Measurements from ENCODE around the gene MAP1S. TPM values are rescaled to one million over a fixed set of nuclear protein-coding genes. Genes with fewer than 3 reads are reported as not detected.

The MAP1S gene
- total and polyA plus RNA-seq, 2 of the 13 experiments (the other 11 are each of a cell fraction or from before 2014, with no cell fraction given), result 3.8 to 7.3 TPM

GRCh38 chr19:17766543-17767131, 47.4 kb downstream of the MAP1S start (continued):
- TF ChIP-seq PRDM15 (CRISPR knock-in tag; IDR thresholded peaks at IDR 0.05), result no peak
- TF ChIP-seq STAT5B (CRISPR knock-in tag; IDR thresholded peaks at IDR 0.05), result no peak
- TF ChIP-seq ZHX2 (IDR thresholded peaks at IDR 0.05; ENCODE audit: low read depth), result 0 out of 2 replicates have a peak, but pooled peaks have one; percentile 10
- TF ChIP-seq ZHX2 (CRISPR knock-in tag; IDR thresholded peaks at IDR 0.05; ENCODE audit: borderline replicate concordance), result no peak
- TF ChIP-seq PREB (CRISPR knock-in tag; IDR thresholded peaks at IDR 0.05), result no peak
- TF ChIP-seq ZNF251 (CRISPR knock-in tag; IDR thresholded peaks at IDR 0.05), result no peak
- no peak for TF ChIP-seq CERS6 (CRISPR knock-in tag; IDR thresholded peaks at IDR 0.05)
- TF ChIP-seq MED8 (CRISPR knock-in tag; IDR thresholded peaks at IDR 0.05; ENCODE audit: insufficient replicate concordance), result no peak
- TF ChIP-seq ZBTB26 (CRISPR knock-in tag; IDR thresholded peaks at IDR 0.05; ENCODE audit: borderline replicate concordance), result peak; percentile 47; the same call in 1 of the 2 replicates
- TF ChIP-seq HOXA7 (CRISPR knock-in tag; IDR thresholded peaks at IDR 0.05), result no peak
- 0 out of 2 replicates have a peak, but pooled peaks have one; percentile 59 for TF ChIP-seq DPF2 (CRISPR knock-in tag; IDR thresholded peaks at IDR 0.05; ENCODE audit: borderline replicate concordance, low read depth)
- peak; percentile 63; the same call in 1 of the 2 replicates for TF ChIP-seq ERF (CRISPR knock-in tag; IDR thresholded peaks at IDR 0.05)
- TF ChIP-seq SNRNP70 (IDR thresholded peaks at IDR 0.05; ENCODE audit: low read depth, low read length), result no peak
- TF ChIP-seq NONO (IDR thresholded peaks at IDR 0.05), result no peak
- TF ChIP-seq NONO (CRISPR knock-in tag; conservative IDR thresholded peaks at IDR 0.05), result peak; percentile 79
- TF ChIP-seq ZNF747 (CRISPR knock-in tag; IDR thresholded peaks at IDR 0.05; ENCODE audit: borderline replicate concordance), result no peak
